Endothelial cell of umbilical vein (primary cell): ENCODE results near the gene TMEM151A.
A peak's percentile ranks its signal among the peaks of the same experiment; 100 is the strongest.

Source experiments
- CTCF ChIP-seq, 2 donors: IDR thresholded peaks; 1 replicate in 1 of 2; 2 replicates in 1 of 2; pipeline ENCODE4 v1.5.1; 2011; ENCODE audit warnings: low read length in 2 of 2, mild to moderate bottlenecking in 2 of 2, moderate library complexity in 2 of 2, control low read depth in 1 of 2, inconsistent platforms in 1 of 2, low read depth in 1 of 2; ENCODE audit not compliant: insufficient read depth in 1 of 2; ENCODE audit errors: extremely low read depth in 1 of 2
- EZH2 ChIP-seq: IDR thresholded peaks from 2 replicates; pipeline ENCODE4 v1.6.1; 2012; ENCODE audit warnings: borderline replicate concordance, low read depth, mild to moderate bottlenecking, moderate library complexity, low read length, inconsistent platforms; ENCODE audit not compliant: severe bottlenecking
- MAX ChIP-seq: IDR thresholded peaks from 2 replicates; pipeline ENCODE4 v1.6.1; 2011; ENCODE audit not compliant: insufficient read depth, insufficient read length
- MYC ChIP-seq: IDR thresholded peaks from one replicate; pipeline ENCODE4 v1.6.1; 2011; ENCODE audit warnings: mild to moderate bottlenecking, low read depth, low read length
- POLR2A ChIP-seq: IDR thresholded peaks from 2 replicates; pipeline ENCODE4 v1.6.1; 2012; ENCODE audit warnings: low read depth, mild to moderate bottlenecking, control low read depth, low read length
- POLR2AphosphoS5 ChIP-seq: IDR thresholded peaks from 2 replicates; pipeline ENCODE4 v1.6.1; 2012; ENCODE audit warnings: low read depth, mild to moderate bottlenecking, control low read depth, low read length, moderate library complexity; ENCODE audit not compliant: insufficient read depth

GRCh38 chr11:66317322-66317722, 25.6 kb downstream of the TMEM151A start:
- TF ChIP-seq POLR2A, result no peak
- peak; percentile 58 for TF ChIP-seq EZH2
- TF ChIP-seq CTCF (IDR thresholded peaks at IDR 0.05; ENCODE audit: extremely low read depth in 1 of 2, insufficient read depth in 1 of 2, low read depth in 1 of 2, low read length in 2 of 2), result no peak
- no peak for TF ChIP-seq POLR2AphosphoS5
- no peak for TF ChIP-seq MAX
- TF ChIP-seq MYC, result no peak
